ENCODE data around the gene UEVLD. TPM values are rescaled to one million over a fixed set of nuclear protein-coding genes. Genes with fewer than 3 reads are reported as not detected.

UEVLD gene
- total and polyA plus RNA-seq, 9 of the 15 experiments (the other 6 are each of a cell fraction or from before 2014, with no cell fraction given) = 4.7 to 12.6 (median 7.4) TPM

DNA sequence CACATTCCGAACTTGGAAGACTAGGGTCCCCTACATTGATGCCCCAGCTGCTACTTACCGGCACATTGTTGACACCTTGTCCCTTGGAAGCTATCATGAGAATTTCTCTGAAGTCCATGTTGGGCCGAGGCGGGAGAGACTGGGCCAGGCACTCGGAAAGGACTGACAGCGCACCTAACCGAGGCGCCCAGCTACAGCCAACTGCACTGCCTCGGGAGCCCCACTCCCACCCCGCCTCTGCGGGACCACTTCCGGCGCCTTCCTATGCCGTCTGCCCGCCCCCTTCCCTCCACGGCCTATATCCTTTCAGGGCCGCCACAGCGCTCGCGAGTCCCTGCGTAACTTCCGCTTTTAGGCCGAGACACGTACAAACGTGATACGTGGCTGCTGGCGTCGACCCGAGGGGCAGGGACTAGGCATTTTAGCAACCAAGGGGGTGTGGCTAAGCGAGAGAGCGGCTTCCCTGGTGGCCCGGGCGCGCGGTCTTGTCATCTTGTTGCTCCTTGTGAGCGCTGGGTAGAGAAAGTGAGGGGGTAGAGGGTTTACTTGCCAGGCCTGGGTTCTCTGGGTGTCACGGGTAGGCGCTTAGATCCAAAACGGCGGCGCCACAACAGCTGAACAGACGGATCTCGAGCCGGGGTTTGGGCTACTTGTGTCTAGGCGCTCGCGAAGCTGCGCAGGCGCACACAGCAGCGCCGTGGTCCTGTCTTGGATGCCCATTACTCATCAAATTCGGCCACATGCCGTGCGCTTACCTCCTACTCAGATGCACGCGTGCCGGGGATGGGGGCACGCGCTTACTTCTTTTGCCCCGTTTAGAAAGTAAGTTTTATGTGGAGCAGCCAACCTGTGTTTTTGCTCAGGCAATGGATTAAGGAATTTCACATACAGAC, 45.9 kb upstream of the UEVLD start, which contains the start of gene SPTY2D1 (continued):
- TF ChIP-seq MAFK (IDR thresholded peaks at IDR 0.05; ENCODE audit: low read length) (peak; percentile 54), KAT2B (IDR thresholded peaks at IDR 0.05; ENCODE audit: low read depth, low read length) (no peak), ZNF175 (CRISPR knock-in tag; IDR thresholded peaks at IDR 0.05; ENCODE audit: low read depth) (no peak), MEIS2 (IDR thresholded peaks at IDR 0.05; ENCODE audit: partially characterized antibody) (peak; percentile 87), KLF13 (tag; IDR thresholded peaks at IDR 0.05; ENCODE audit: borderline replicate concordance, low read depth) (peak; percentile 8; the same call in 1 of the 2 replicates), ADNP (tag; IDR thresholded peaks at IDR 0.05) (no peak)
- TF ChIP-seq, protein P1, sequence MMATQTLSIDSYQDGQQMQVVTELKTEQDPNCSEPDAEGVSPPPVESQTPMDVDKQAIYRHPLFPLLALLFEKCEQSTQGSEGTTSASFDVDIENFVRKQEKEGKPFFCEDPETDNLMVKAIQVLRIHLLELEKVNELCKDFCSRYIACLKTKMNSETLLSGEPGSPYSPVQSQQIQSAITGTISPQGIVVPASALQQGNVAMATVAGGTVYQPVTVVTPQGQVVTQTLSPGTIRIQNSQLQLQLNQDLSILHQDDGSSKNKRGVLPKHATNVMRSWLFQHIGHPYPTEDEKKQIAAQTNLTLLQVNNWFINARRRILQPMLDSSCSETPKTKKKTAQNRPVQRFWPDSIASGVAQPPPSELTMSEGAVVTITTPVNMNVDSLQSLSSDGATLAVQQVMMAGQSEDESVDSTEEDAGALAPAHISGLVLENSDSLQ (IDR thresholded peaks at IDR 0.05) = peak; percentile 35; the same call in 1 of the 2 replicates
- TF ChIP-seq, protein P2, sequence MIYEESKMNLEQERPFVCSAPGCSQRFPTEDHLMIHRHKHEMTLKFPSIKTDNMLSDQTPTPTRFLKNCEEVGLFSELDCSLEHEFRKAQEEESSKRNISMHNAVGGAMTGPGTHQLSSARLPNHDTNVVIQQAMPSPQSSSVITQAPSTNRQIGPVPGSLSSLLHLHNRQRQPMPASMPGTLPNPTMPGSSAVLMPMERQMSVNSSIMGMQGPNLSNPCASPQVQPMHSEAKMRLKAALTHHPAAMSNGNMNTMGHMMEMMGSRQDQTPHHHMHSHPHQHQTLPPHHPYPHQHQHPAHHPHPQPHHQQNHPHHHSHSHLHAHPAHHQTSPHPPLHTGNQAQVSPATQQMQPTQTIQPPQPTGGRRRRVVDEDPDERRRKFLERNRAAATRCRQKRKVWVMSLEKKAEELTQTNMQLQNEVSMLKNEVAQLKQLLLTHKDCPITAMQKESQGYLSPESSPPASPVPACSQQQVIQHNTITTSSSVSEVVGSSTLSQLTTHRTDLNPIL (CRISPR knock-in tag; IDR thresholded peaks at IDR 0.05) = no peak
- TF ChIP-seq, protein P3, sequence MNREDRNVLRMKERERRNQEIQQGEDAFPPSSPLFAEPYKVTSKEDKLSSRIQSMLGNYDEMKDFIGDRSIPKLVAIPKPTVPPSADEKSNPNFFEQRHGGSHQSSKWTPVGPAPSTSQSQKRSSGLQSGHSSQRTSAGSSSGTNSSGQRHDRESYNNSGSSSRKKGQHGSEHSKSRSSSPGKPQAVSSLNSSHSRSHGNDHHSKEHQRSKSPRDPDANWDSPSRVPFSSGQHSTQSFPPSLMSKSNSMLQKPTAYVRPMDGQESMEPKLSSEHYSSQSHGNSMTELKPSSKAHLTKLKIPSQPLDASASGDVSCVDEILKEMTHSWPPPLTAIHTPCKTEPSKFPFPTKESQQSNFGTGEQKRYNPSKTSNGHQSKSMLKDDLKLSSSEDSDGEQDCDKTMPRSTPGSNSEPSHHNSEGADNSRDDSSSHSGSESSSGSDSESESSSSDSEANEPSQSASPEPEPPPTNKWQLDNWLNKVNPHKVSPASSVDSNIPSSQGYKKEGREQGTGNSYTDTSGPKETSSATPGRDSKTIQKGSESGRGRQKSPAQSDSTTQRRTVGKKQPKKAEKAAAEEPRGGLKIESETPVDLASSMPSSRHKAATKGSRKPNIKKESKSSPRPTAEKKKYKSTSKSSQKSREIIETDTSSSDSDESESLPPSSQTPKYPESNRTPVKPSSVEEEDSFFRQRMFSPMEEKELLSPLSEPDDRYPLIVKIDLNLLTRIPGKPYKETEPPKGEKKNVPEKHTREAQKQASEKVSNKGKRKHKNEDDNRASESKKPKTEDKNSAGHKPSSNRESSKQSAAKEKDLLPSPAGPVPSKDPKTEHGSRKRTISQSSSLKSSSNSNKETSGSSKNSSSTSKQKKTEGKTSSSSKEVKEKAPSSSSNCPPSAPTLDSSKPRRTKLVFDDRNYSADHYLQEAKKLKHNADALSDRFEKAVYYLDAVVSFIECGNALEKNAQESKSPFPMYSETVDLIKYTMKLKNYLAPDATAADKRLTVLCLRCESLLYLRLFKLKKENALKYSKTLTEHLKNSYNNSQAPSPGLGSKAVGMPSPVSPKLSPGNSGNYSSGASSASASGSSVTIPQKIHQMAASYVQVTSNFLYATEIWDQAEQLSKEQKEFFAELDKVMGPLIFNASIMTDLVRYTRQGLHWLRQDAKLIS (CRISPR knock-in tag; IDR thresholded peaks at IDR 0.05) = 0 out of 2 replicates have a peak, but pooled peaks have one; percentile 62
- TF ChIP-seq, protein P4, sequence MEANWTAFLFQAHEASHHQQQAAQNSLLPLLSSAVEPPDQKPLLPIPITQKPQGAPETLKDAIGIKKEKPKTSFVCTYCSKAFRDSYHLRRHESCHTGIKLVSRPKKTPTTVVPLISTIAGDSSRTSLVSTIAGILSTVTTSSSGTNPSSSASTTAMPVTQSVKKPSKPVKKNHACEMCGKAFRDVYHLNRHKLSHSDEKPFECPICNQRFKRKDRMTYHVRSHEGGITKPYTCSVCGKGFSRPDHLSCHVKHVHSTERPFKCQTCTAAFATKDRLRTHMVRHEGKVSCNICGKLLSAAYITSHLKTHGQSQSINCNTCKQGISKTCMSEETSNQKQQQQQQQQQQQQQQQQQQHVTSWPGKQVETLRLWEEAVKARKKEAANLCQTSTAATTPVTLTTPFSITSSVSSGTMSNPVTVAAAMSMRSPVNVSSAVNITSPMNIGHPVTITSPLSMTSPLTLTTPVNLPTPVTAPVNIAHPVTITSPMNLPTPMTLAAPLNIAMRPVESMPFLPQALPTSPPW (CRISPR knock-in tag; IDR thresholded peaks at IDR 0.05) = peak; percentile 90
- TF ChIP-seq, protein P5, sequence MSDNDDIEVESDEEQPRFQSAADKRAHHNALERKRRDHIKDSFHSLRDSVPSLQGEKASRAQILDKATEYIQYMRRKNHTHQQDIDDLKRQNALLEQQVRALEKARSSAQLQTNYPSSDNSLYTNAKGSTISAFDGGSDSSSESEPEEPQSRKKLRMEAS (CRISPR knock-in tag; IDR thresholded peaks at IDR 0.05) = peak; percentile 97
